ENCODE results near the gene F2RL2.

F2RL2 gene

DNA sequence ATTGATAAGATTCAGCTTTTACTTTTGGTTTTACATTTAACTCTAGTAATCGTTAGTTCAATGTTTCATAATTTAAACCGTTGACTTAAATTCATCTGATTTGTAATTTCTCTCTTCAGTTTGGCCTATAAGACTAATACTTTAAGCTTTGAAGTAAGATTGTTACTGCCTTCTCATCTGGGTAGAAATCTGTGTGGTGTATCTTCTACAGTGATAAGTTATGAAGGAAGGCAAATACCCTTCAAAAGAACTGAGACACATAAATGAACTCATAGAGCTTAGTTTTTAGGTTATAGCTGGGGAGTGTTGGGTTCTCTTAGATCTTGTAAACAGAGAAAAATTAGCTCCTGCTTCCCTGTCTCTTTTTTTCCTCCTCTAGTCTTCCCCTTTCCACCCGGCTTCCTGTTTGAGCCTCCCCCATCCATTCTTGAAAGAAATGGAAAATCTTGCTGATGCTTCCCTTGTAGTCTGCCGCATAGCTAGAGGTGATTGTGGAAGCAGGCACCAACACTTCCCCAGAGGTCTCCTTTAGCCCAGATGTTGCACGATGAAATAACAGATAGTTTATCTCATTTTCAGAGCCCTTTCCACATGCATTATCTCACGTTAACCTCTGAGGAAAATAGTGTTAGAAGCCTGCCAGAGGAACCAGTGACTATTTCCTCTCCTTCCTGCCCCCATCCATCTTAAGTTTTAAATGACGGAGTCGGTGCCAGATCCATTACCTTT is 2.0 kb upstream of the F2RL2 start:
- H3K27me3 ChIP-seq (ENCODE audit: insufficient read depth, low read depth): no peaks in the 10 kb centered on the region
- no peak overlapping the region for H3K4me3 ChIP-seq (IDR thresholded peaks at IDR 0.05; ENCODE audit: insufficient read depth, low read depth, low read length)
- H3K27ac ChIP-seq: no peak overlapping the region
- H3K36me3 ChIP-seq (ENCODE audit: insufficient read depth): peaks cover 5% of the 10 kb centered on the region; the same call in 1 of the 2 replicates
- no peaks in the 10 kb centered on the region for H3K79me2 ChIP-seq (ENCODE audit: insufficient read depth, low read depth)
- TF ChIP-seq, protein P1, sequence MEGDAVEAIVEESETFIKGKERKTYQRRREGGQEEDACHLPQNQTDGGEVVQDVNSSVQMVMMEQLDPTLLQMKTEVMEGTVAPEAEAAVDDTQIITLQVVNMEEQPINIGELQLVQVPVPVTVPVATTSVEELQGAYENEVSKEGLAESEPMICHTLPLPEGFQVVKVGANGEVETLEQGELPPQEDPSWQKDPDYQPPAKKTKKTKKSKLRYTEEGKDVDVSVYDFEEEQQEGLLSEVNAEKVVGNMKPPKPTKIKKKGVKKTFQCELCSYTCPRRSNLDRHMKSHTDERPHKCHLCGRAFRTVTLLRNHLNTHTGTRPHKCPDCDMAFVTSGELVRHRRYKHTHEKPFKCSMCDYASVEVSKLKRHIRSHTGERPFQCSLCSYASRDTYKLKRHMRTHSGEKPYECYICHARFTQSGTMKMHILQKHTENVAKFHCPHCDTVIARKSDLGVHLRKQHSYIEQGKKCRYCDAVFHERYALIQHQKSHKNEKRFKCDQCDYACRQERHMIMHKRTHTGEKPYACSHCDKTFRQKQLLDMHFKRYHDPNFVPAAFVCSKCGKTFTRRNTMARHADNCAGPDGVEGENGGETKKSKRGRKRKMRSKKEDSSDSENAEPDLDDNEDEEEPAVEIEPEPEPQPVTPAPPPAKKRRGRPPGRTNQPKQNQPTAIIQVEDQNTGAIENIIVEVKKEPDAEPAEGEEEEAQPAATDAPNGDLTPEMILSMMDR (conservative IDR thresholded peaks at IDR 0.05; ENCODE audit: low read depth, low read length): no peak
- no peak overlapping the region for H3K4me2 ChIP-seq
- no peaks in the 10 kb centered on the region for H3K4me1 ChIP-seq (ENCODE audit: low read depth, poor library complexity, severe bottlenecking)
- H4K20me1 ChIP-seq (ENCODE audit: insufficient read depth): no peaks in the 10 kb centered on the region
- no peak overlapping the region for H3K9ac ChIP-seq
- H2AFZ ChIP-seq (ENCODE audit: low read depth): no peak overlapping the region

GRCh38 chr5:76622076-76622475 is 1.1 kb downstream of the F2RL2 start:
- H3K27ac ChIP-seq: no peak overlapping the region
- no peaks in the 10 kb centered on the region for H3K36me3 ChIP-seq (ENCODE audit: insufficient read depth)
- no peak overlapping the region for H3K4me2 ChIP-seq
- H4K20me1 ChIP-seq (ENCODE audit: insufficient read depth): no peaks in the 10 kb centered on the region
- no peak overlapping the region for H3K9ac ChIP-seq
- no peak overlapping the region for H2AFZ ChIP-seq (ENCODE audit: low read depth)
- H3K4me1 ChIP-seq (ENCODE audit: low read depth, poor library complexity, severe bottlenecking): no peaks in the 10 kb centered on the region
- no peaks in the 10 kb centered on the region for H3K27me3 ChIP-seq (ENCODE audit: insufficient read depth, low read depth)
- no peak overlapping the region for H3K4me3 ChIP-seq (IDR thresholded peaks at IDR 0.05; ENCODE audit: insufficient read depth, low read depth, low read length)
- H3K79me2 ChIP-seq (ENCODE audit: insufficient read depth, low read depth): no peaks in the 10 kb centered on the region
- TF ChIP-seq, protein P1 (conservative IDR thresholded peaks at IDR 0.05; ENCODE audit: low read depth, low read length): no peak

DNA sequence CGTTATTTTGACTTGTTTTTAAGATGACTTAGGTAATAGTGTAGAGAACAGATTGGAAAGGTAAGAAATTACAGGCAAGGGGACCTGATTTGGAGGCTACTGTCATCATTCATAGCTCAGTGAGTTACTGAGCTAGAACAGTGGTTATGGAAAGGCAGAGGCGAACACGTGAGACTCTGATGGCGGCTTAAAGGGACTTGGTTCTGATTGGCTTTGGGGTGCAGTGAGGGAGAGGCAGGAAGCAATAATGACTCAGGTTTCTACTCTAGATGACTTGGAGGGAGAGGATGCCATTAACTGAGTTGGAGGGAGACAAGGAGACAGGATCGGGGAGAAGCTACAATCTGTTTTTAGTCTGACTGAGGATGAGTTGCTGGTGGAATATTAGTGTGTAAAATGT is 3.0 kb downstream of the F2RL2 start:
- Histone ChIP-seq H3K27ac (no peak overlapping the region), H3K9ac (no peak overlapping the region), H3K4me2 (no peak overlapping the region), H4K20me1 (ENCODE audit: insufficient read depth) (no peaks in the 10 kb centered on the region), H3K27me3 (ENCODE audit: insufficient read depth, low read depth) (no peaks in the 10 kb centered on the region), H2AFZ (ENCODE audit: low read depth) (no peak overlapping the region), H3K36me3 (ENCODE audit: insufficient read depth) (no peaks in the 10 kb centered on the region), H3K79me2 (ENCODE audit: insufficient read depth, low read depth) (no peaks in the 10 kb centered on the region), H3K4me1 (ENCODE audit: low read depth, poor library complexity, severe bottlenecking) (no peaks in the 10 kb centered on the region), H3K4me3 (IDR thresholded peaks at IDR 0.05; ENCODE audit: insufficient read depth, low read depth, low read length) (no peak overlapping the region)
- TF ChIP-seq, protein P1 (conservative IDR thresholded peaks at IDR 0.05; ENCODE audit: low read depth, low read length): no peak

- TF ChIP-seq, protein P1 (conservative IDR thresholded peaks at IDR 0.05; ENCODE audit: low read depth, low read length): no peak
- H3K79me2 ChIP-seq (ENCODE audit: insufficient read depth, low read depth): no peaks in the 10 kb centered on the region
- H4K20me1 ChIP-seq (ENCODE audit: insufficient read depth): no peaks in the 10 kb centered on the region
- no peak overlapping the region for H2AFZ ChIP-seq (ENCODE audit: low read depth)
- no peaks in the 10 kb centered on the region for H3K4me1 ChIP-seq (ENCODE audit: low read depth, poor library complexity, severe bottlenecking)
- no peak overlapping the region for H3K27ac ChIP-seq
- H3K9ac ChIP-seq: no peak overlapping the region
- H3K4me3 ChIP-seq (IDR thresholded peaks at IDR 0.05; ENCODE audit: insufficient read depth, low read depth, low read length): no peak overlapping the region
- no peaks in the 10 kb centered on the region; the same call in 1 of the 2 replicates for H3K36me3 ChIP-seq (ENCODE audit: insufficient read depth)
- no peaks in the 10 kb centered on the region for H3K27me3 ChIP-seq (ENCODE audit: insufficient read depth, low read depth)
- H3K4me2 ChIP-seq: no peak overlapping the region
These were observed 5.5 kb downstream of the F2RL2 start for GRCh38 chr5:76617675-76618074.

All from KMS-11 (cell line).